Measurements from ENCODE around the gene CCDC71L. TPM values are rescaled to one million over a fixed set of nuclear protein-coding genes. Genes with fewer than 3 reads are reported as not detected.
A peak's percentile ranks its signal among the peaks of the same experiment; 100 is the strongest.

Gene CCDC71L
- polyA plus RNA-seq, 1 of the 3 experiments (the other 2 are of a cell fraction) = 30.0 TPM

GRCh38 chr7:106625678-106626301 is 35.2 kb downstream of the CCDC71L start (continued):
- TF ChIP-seq USF1 (IDR thresholded peaks at IDR 0.05; ENCODE audit: borderline replicate concordance, low read depth) = no peak
- TF ChIP-seq MEF2A (IDR thresholded peaks at IDR 0.05; ENCODE audit: borderline replicate concordance, low read depth) = no peak
- no peak for TF ChIP-seq NFIC (IDR thresholded peaks at IDR 0.05; ENCODE audit: borderline replicate concordance)
- no peak for TF ChIP-seq TCF12 (IDR thresholded peaks at IDR 0.05)
- TF ChIP-seq FOSL2 (IDR thresholded peaks at IDR 0.05; ENCODE audit: borderline replicate concordance, low read depth) = no peak
- no peak for TF ChIP-seq RXRA (IDR thresholded peaks at IDR 0.05; ENCODE audit: borderline replicate concordance, low read depth)

GRCh38 chr7:106623853-106624252 is 37.1 kb downstream of the CCDC71L start:
- POLR2A ChIA-PET = no interaction called here
- no peaks in the 10 kb centered on the region for H3K4me1 ChIP-seq (ENCODE audit: control insufficient read depth in 1 of 2, insufficient read depth in 2 of 2, low read depth in 1 of 2, low read length in 1 of 2)
- TF ChIP-seq PBX3 (IDR thresholded peaks at IDR 0.05) (peak; percentile 25; the same call in 1 of the 2 replicates), POLR2AphosphoS5 (IDR thresholded peaks at IDR 0.05; ENCODE audit: low read depth, low read length) (no peak), YY1 (IDR thresholded peaks at IDR 0.05; ENCODE audit: low read depth) (no peak), NFIC (IDR thresholded peaks at IDR 0.05; ENCODE audit: borderline replicate concordance) (no peak; the same call in 1 of the 2 replicates), RAD21 (IDR thresholded peaks at IDR 0.05; ENCODE audit: low read length) (no peak), MEF2A (IDR thresholded peaks at IDR 0.05; ENCODE audit: borderline replicate concordance, low read depth) (no peak), FOSL2 (IDR thresholded peaks at IDR 0.05; ENCODE audit: borderline replicate concordance, low read depth) (peak; percentile 55), USF2 (IDR thresholded peaks at IDR 0.05; ENCODE audit: borderline replicate concordance, low read depth, low read length) (no peak), JUND (IDR thresholded peaks at IDR 0.05) (0 out of 2 replicates have a peak, but pooled peaks have one; percentile 10), ELF1 (IDR thresholded peaks at IDR 0.05) (no peak)
- H3F3A ChIP-seq (replicated peaks; ENCODE audit: insufficient read depth) = no peaks in the 10 kb centered on the region
- no peak overlapping the region for H3K9ac ChIP-seq
- no peak overlapping the region for H3K4me3 ChIP-seq (ENCODE audit: low read depth in 2 of 2, low read length in 1 of 2)
- CTCF ChIA-PET = no interaction called here
- peak overlapping the region in 1 of 2 experiments; percentile 11; a peak in 1 of 4 replicates for H3K27ac ChIP-seq (ENCODE audit: low read depth in 2 of 2, low read length in 1 of 2)
- H3K36me3 ChIP-seq (replicated peaks in 1 of 2; ENCODE audit: control insufficient read depth in 1 of 2, insufficient read depth in 2 of 2, low read length in 1 of 2) = peaks cover 0 to 3% of the 10 kb centered on the region in 2 experiments
- peaks cover 10% of the 10 kb centered on the region; the same call in 1 of the 2 replicates for H3K9me3 ChIP-seq
- no peaks in the 10 kb centered on the region for H4K20me1 ChIP-seq (ENCODE audit: insufficient read depth)
- H3K27me3 ChIP-seq (ENCODE audit: insufficient read depth) = no peaks in the 10 kb centered on the region
- no peaks in the 10 kb centered on the region for H3K9me2 ChIP-seq
- DNase-seq = no peak
- H2AFZ ChIP-seq (ENCODE audit: low read depth) = no peak overlapping the region; the same call in 1 of the 2 replicates
- no peaks in the 10 kb centered on the region for H3K79me2 ChIP-seq (ENCODE audit: insufficient read depth)
- H3K4me2 ChIP-seq = no peak overlapping the region

GRCh38 chr7:106623315-106623660 is 37.7 kb downstream of the CCDC71L start:
- Histone ChIP-seq H3K9me2 (no peaks in the 10 kb centered on the region), H3K36me3 (replicated peaks in 1 of 2; ENCODE audit: control insufficient read depth in 1 of 2, insufficient read depth in 2 of 2, low read length in 1 of 2) (peaks cover 0 to 3% of the 10 kb centered on the region in 2 experiments), H3F3A (replicated peaks; ENCODE audit: insufficient read depth) (peaks cover 3% of the 10 kb centered on the region), H4K20me1 (ENCODE audit: insufficient read depth) (no peaks in the 10 kb centered on the region), H3K4me1 (ENCODE audit: control insufficient read depth in 1 of 2, insufficient read depth in 2 of 2, low read depth in 1 of 2, low read length in 1 of 2) (no peaks in the 10 kb centered on the region; a peak in 1 of 4 replicates), H3K9me3 (peaks cover 10% of the 10 kb centered on the region; the same call in 1 of the 2 replicates), H3K9ac (no peak overlapping the region), H3K27me3 (ENCODE audit: insufficient read depth) (no peaks in the 10 kb centered on the region), H3K4me3 (ENCODE audit: low read depth in 2 of 2, low read length in 1 of 2) (no peak overlapping the region), H3K4me2 (no peak overlapping the region), H3K27ac (ENCODE audit: low read depth in 2 of 2, low read length in 1 of 2) (peak overlapping the region in 1 of 2 experiments; percentile 11; a peak in 1 of 4 replicates), H2AFZ (ENCODE audit: low read depth) (no peak overlapping the region), H3K79me2 (ENCODE audit: insufficient read depth) (no peaks in the 10 kb centered on the region)
- ChIA-PET POLR2A (no interaction called here), CTCF (no interaction called here)
- DNase-seq = no peak
- 46% methylated on average over 2 of the region's 2 CpGs for WGBS (ENCODE audit: low lambda C conversion rate)
- TF ChIP-seq ZBTB33 (IDR thresholded peaks at IDR 0.05; ENCODE audit: borderline replicate concordance, low read depth) (no peak), RAD21 (IDR thresholded peaks at IDR 0.05; ENCODE audit: low read length) (no peak), SIN3A (IDR thresholded peaks at IDR 0.05; ENCODE audit: borderline replicate concordance, low read depth, low read length) (no peak), REST (IDR thresholded peaks at IDR 0.05; ENCODE audit: low read depth, low read length) (no peak), TCF12 (IDR thresholded peaks at IDR 0.05) (no peak), TEAD4 (IDR thresholded peaks at IDR 0.05; ENCODE audit: borderline replicate concordance, insufficient read depth) (no peak), RCOR1 (IDR thresholded peaks at IDR 0.05; ENCODE audit: low read length) (no peak)
